ENCODE measurements around the gene TMEM117. TPM values are rescaled to one million over a fixed set of nuclear protein-coding genes. Genes with fewer than 3 reads are reported as not detected.

TMEM117 gene
- total and polyA plus RNA-seq, 7 donors = 1.9 to 4.7 (median 3.9) TPM

DNA sequence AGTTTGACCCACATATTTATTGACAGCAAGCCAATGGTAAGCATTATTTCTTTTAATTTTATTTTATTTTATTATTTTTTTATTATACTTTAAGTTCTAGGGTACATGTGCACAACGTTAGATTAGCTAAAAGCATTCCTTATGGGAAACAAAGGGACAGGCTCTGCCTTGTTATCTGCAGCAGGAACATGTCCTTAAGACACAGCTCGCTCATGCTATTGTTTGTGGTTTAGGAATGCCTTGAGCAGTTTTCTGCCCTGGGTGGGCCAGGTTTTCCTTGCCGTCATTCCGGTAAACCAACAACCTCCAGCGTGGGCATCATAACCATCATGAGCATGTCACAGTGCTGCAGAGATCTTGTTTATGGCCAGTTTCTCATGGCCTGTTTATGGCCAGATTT is 370.2 kb downstream of the TMEM117 start:
- DNase-seq (no peak), ATAC-seq (no peak)
- Histone ChIP-seq H3K27me3 (ENCODE audit: insufficient read depth in 3 of 3, low read length in 2 of 3) (no peaks in the 10 kb centered on the region), H3K4me3 (no peak overlapping the region), H3K27ac (no peak overlapping the region), H3K9me3 (no peaks in the 10 kb centered on the region), H3K36me3 (ENCODE audit: insufficient read depth in 1 of 2, low read depth in 1 of 2) (no peaks in the 10 kb centered on the region), H3K4me1 (no peaks in the 10 kb centered on the region)
- 85 to 95% (median 93%) methylated on average over 5 of the region's 5 CpGs for WGBS, 3 donors
- intact Hi-C loops (cut with DNase I) = no loop called here
- TF ChIP-seq, protein P1, sequence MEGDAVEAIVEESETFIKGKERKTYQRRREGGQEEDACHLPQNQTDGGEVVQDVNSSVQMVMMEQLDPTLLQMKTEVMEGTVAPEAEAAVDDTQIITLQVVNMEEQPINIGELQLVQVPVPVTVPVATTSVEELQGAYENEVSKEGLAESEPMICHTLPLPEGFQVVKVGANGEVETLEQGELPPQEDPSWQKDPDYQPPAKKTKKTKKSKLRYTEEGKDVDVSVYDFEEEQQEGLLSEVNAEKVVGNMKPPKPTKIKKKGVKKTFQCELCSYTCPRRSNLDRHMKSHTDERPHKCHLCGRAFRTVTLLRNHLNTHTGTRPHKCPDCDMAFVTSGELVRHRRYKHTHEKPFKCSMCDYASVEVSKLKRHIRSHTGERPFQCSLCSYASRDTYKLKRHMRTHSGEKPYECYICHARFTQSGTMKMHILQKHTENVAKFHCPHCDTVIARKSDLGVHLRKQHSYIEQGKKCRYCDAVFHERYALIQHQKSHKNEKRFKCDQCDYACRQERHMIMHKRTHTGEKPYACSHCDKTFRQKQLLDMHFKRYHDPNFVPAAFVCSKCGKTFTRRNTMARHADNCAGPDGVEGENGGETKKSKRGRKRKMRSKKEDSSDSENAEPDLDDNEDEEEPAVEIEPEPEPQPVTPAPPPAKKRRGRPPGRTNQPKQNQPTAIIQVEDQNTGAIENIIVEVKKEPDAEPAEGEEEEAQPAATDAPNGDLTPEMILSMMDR (IDR thresholded peaks at IDR 0.05) = no peak

GRCh38 chr12:44217146-44217883 is 381.4 kb downstream of the TMEM117 start:
- ATAC-seq = no peak
- no peak for DNase-seq
- Histone ChIP-seq H3K36me3 (ENCODE audit: insufficient read depth in 1 of 2, low read depth in 1 of 2) (no peaks in the 10 kb centered on the region), H3K27ac (no peak overlapping the region), H3K4me3 (no peak overlapping the region), H3K4me1 (no peaks in the 10 kb centered on the region), H3K9me3 (no peaks in the 10 kb centered on the region), H3K27me3 (ENCODE audit: insufficient read depth in 3 of 3, low read length in 2 of 3) (no peaks in the 10 kb centered on the region)
- intact Hi-C loops (cut with DNase I) = no loop called here
- WGBS, 3 donors = 83 to 95% (median 92%) methylated on average over 4 of the region's 4 CpGs
- TF ChIP-seq, protein P1 (IDR thresholded peaks at IDR 0.05) = no peak

- H3K9me3 ChIP-seq = no peaks in the 10 kb centered on the region
- H3K4me3 ChIP-seq = no peak overlapping the region
- H3K27ac ChIP-seq = no peak overlapping the region
- H3K36me3 ChIP-seq (ENCODE audit: insufficient read depth in 1 of 2, low read depth in 1 of 2) = no peaks in the 10 kb centered on the region
- no peak for ATAC-seq
- H3K4me1 ChIP-seq = peaks cover 7% of the 10 kb centered on the region
- 22 to 35% (median 30%) methylated on average over 2 of the region's 2 CpGs for WGBS, 3 donors
- TF ChIP-seq, protein P1 (IDR thresholded peaks at IDR 0.05) = no peak
- H3K27me3 ChIP-seq (ENCODE audit: insufficient read depth in 3 of 3, low read length in 2 of 3) = no peaks in the 10 kb centered on the region
- intact Hi-C loops (cut with DNase I) = no loop called here
- DNase-seq = no peak
Observed at GRCh38 chr12:44223736-44224135, 387.9 kb downstream of the TMEM117 start.

- no peaks in the 10 kb centered on the region for H3K9me3 ChIP-seq
- TF ChIP-seq, protein P1 (IDR thresholded peaks at IDR 0.05) = no peak
- H3K27me3 ChIP-seq (ENCODE audit: insufficient read depth in 3 of 3, low read length in 2 of 3) = no peaks in the 10 kb centered on the region
- H3K36me3 ChIP-seq (ENCODE audit: insufficient read depth in 1 of 2, low read depth in 1 of 2) = no peaks in the 10 kb centered on the region
- ATAC-seq (no peak), DNase-seq (no peak)
- whole genome bisulfite sequencing, 3 donors = 46 to 64% (median 59%) methylated on average over 4 of the region's 4 CpGs
- no peak overlapping the region for H3K27ac ChIP-seq
- peaks cover 7% of the 10 kb centered on the region for H3K4me1 ChIP-seq
- no peak overlapping the region for H3K4me3 ChIP-seq
- intact Hi-C loops (cut with DNase I) = no loop called here
Observed at GRCh38 chr12:44224399-44225148, 388.7 kb downstream of the TMEM117 start.

Data from psoas muscle (tissue), 8 donors.